Spleen (tissue), 11 donors: ENCODE data around the gene SIAH1. TPM values are rescaled to one million over a fixed set of nuclear protein-coding genes. Genes with fewer than 3 reads are reported as not detected.

ENCODE experiments used
- DNase-seq: peaks from one replicate; pipeline ENCODE4 v3.0.0-alpha.2; 2020
- H3K27ac ChIP-seq, 8 donors: fragments of 200-600 bp; sonication (generic) in 7 of 8; 1 replicate in 4 of 8; 2 replicates in 4 of 8; pipeline versions ENCODE4 v1.5.0 to v1.8.0; 2016 to 2021; ENCODE audit warnings: inconsistent platforms in 4 of 8, mild to moderate bottlenecking in 4 of 8, moderate library complexity in 1 of 8
- H3K27me3 ChIP-seq, 7 donors: fragments of 200-600 bp; sonication (generic) in 6 of 7; replicated peaks in 1 of 7; 1 replicate in 4 of 7; 2 replicates in 3 of 7; pipeline versions ENCODE4 v1.5.0 to v1.8.0; 2016 to 2021; ENCODE audit warnings: inconsistent platforms in 3 of 7, mild to moderate bottlenecking in 1 of 7
- H3K36me3 ChIP-seq, 6 donors: fragments of 200-600 bp; sonication (generic) in 5 of 6; 1 replicate in 4 of 6; 2 replicates in 2 of 6; pipeline versions ENCODE4 v1.5.0 to v1.8.0; 2016 to 2021; ENCODE audit warnings: inconsistent platforms in 2 of 6
- H3K4me1 ChIP-seq, 6 donors: fragments of 200-600 bp; sonication (generic) in 5 of 6; 1 replicate in 3 of 6; 2 replicates in 3 of 6; pipeline versions ENCODE4 v1.5.0 to v1.8.0; 2016 to 2021; ENCODE audit warnings: inconsistent platforms in 3 of 6
- H3K4me3 ChIP-seq, 8 donors: fragments of 200-600 bp; sonication (generic) in 7 of 8; 1 replicate in 4 of 8; 2 replicates in 4 of 8; pipeline versions ENCODE4 v1.5.0 to v1.8.0; 2016 to 2021; ENCODE audit warnings: inconsistent platforms in 4 of 8, mild to moderate bottlenecking in 4 of 8, moderate library complexity in 2 of 8
- H3K9me3 ChIP-seq, 8 donors: fragments of 200-600 bp; sonication (generic) in 7 of 8; 1 replicate in 4 of 8; 2 replicates in 4 of 8; pipeline versions ENCODE4 v1.5.0 to v1.8.0; 2016 to 2021; ENCODE audit warnings: inconsistent platforms in 4 of 8
- POLR2A ChIP-seq, 3 donors: fragments of 450-650 bp; IDR thresholded peaks; one replicate each; pipeline ENCODE4 v1.5.1; 2017; ENCODE audit warnings: antibody characterized with exemption in 3 of 3, mild to moderate bottlenecking in 1 of 3
- POLR2AphosphoS5 ChIP-seq, 3 donors: sonication (generic); formaldehyde crosslinking; IDR thresholded peaks; one replicate each; pipeline ENCODE4 v1.5.1; 2017; ENCODE audit warnings: antibody characterized with exemption in 3 of 3
- WGBS, 5 donors: extraction: QIAGEN DNeasy Blood & Tissue Kit in 3 of 5; methylation state at CpG; one replicate each; pipeline versions ENCODE4 v1.1.5 to v1.1.7; 2013 to 2018; 5-methylcytosine and 5-hydroxymethylcytosine counted together
- intact Hi-C: fragments of 100-400 bp; cut with DNase I; formaldehyde crosslinking; loops from one replicate; pipeline ENCODE4 v1.15.0; 2023; ENCODE audit warnings: low total_unique reads
- polyA plus RNA-seq, 3 donors: library from polyadenylated mRNA; stranded (reverse); fragments of 200-250 nt; gene quantifications; one replicate each; pipeline ENCODE4 v1.2.1, GENCODE V29; 2013
- total RNA-seq, 7 donors: library from RNA; depleted of rRNA in 3 of 7; stranded (reverse); fragments of >200 nt in 3 of 7; fragmentation: NEBNext Ultra II Directional in 4 of 7; extraction: Animal tissue kit (Norgen Biotek cat#: 25700) in 4 of 7; gene quantifications; one replicate each; pipeline versions ENCODE4 v1.1.0 to v1.2.1, GENCODE V29; 2016 to 2021
- TF ChIP-seq, protein P1 (sequence below), 11 experiments: fragments of 200-600 bp in 7 of 11; fragments of 450-650 bp in 4 of 11; sonication (generic) in 4 of 11; IDR thresholded peaks in 8 of 11; conservative IDR thresholded peaks in 3 of 11; 1 replicate in 7 of 11; 2 replicates in 4 of 11; pipeline versions ENCODE4 v1.4.0 to v1.8.0; 2016 to 2021; ENCODE audit warnings: antibody characterized with exemption in 11 of 11, inconsistent platforms in 4 of 11, mild to moderate bottlenecking in 1 of 11
- donor health status: healthy with polysubstance abuse.
- donor health status: DM: no; HTN: no; CAD: no; lungs with moderate emphysema.
- donor health status: DM: no; HTN: no; CAD: no.
- donor health status: Bipolar disorder and iron deficiency.
- donor health status: healthy.
- donor health status: DM: no; HTN: no; CAD: no.
- donor health status: DM: yes; HTN: yes; CAD: no.

SIAH1 gene
- total and polyA plus RNA-seq, 10 donors = 11.9 to 32.6 (median 25.5) TPM

DNA sequence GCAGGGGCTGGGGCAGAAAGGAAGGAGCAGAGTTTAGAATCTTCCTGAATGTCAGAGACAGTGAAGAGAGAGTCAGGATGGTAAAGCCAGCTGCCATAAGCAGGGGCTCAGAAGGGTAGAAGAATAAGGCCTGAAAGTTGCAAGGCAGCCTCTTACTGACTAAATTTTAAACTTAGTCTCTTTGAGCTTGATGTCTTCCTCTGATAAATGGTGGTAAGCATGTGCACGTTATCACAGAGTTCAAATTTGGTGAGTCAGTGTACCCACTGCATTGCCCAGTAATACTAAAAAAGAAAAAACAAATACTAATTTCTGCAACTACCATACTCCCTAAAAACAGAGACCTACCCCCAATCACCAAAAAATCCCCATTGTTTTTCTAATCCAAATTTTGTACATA is 45.2 kb downstream of the SIAH1 start:
- TF ChIP-seq POLR2AphosphoS5 (IDR thresholded peaks at IDR 0.05) (no peak), POLR2A (IDR thresholded peaks at IDR 0.05) (no peak)
- TF ChIP-seq, protein P1, sequence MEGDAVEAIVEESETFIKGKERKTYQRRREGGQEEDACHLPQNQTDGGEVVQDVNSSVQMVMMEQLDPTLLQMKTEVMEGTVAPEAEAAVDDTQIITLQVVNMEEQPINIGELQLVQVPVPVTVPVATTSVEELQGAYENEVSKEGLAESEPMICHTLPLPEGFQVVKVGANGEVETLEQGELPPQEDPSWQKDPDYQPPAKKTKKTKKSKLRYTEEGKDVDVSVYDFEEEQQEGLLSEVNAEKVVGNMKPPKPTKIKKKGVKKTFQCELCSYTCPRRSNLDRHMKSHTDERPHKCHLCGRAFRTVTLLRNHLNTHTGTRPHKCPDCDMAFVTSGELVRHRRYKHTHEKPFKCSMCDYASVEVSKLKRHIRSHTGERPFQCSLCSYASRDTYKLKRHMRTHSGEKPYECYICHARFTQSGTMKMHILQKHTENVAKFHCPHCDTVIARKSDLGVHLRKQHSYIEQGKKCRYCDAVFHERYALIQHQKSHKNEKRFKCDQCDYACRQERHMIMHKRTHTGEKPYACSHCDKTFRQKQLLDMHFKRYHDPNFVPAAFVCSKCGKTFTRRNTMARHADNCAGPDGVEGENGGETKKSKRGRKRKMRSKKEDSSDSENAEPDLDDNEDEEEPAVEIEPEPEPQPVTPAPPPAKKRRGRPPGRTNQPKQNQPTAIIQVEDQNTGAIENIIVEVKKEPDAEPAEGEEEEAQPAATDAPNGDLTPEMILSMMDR (IDR thresholded peaks at IDR 0.05 in 8 of 11, conservative IDR thresholded peaks at IDR 0.05 in 3 of 11) = no peak
- peaks cover 0 to 100% (median 39%) of the 10 kb centered on the region in 6 donors for H3K36me3 ChIP-seq
- H3K4me1 ChIP-seq = no peaks in the 10 kb centered on the region
- no peaks in the 10 kb centered on the region for H3K9me3 ChIP-seq
- DNase-seq = no peak
- intact Hi-C loops = no loop called here
- no peak overlapping the region for H3K4me3 ChIP-seq
- no peak overlapping the region for H3K27ac ChIP-seq
- 86 to 94% (median 94%) methylated on average over 1 of the region's 1 CpG for WGBS, 5 donors
- H3K27me3 ChIP-seq = no peaks in the 10 kb centered on the region

DNA sequence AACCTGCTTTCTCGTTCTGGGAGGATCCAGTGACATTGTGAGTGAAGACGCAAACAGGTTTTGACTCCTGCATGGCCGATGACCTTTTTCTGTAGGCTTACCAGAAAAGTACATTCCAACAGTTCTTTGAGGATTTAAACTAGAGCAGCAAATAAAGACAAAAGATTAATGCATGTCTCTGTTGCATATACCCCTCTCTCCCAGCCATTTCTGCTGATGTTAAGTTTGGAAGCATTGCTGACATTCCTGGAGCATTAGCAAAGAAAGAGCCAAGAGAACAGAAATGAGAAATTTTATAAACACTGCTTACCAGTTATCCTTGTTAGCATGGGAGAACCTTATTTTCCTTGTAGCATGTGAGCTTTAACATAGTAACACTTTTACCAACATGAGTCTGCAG is 49.3 kb downstream of the SIAH1 start:
- DNase-seq = no peak
- Histone ChIP-seq H3K36me3 (peaks cover 0 to 98% (median 34%) of the 10 kb centered on the region in 6 donors), H3K4me3 (no peak overlapping the region), H3K27ac (no peak overlapping the region), H3K27me3 (no peaks in the 10 kb centered on the region), H3K9me3 (no peaks in the 10 kb centered on the region), H3K4me1 (peaks cover 0 to 4% (median 0%) of the 10 kb centered on the region in 6 donors)
- intact Hi-C loops = no loop called here
- no peak for TF ChIP-seq POLR2AphosphoS5 (IDR thresholded peaks at IDR 0.05)
- TF ChIP-seq, protein P1 (IDR thresholded peaks at IDR 0.05 in 8 of 11, conservative IDR thresholded peaks at IDR 0.05 in 3 of 11) = no peak
- no peak for TF ChIP-seq POLR2A (IDR thresholded peaks at IDR 0.05)
- 94 to 98% (median 95%) methylated on average over 3 of the region's 3 CpGs for WGBS, 5 donors

- Histone ChIP-seq H3K4me3 (no peak overlapping the region), H3K27me3 (no peaks in the 10 kb centered on the region), H3K27ac (no peak overlapping the region), H3K9me3 (no peaks in the 10 kb centered on the region), H3K36me3 (peaks cover 0 to 86% (median 26%) of the 10 kb centered on the region in 6 donors), H3K4me1 (peaks cover 0 to 12% (median 0%) of the 10 kb centered on the region in 6 donors)
- intact Hi-C loops = no loop called here
- TF ChIP-seq, protein P1 (IDR thresholded peaks at IDR 0.05 in 8 of 11, conservative IDR thresholded peaks at IDR 0.05 in 3 of 11) = no peak
- no peak for TF ChIP-seq POLR2AphosphoS5 (IDR thresholded peaks at IDR 0.05)
- TF ChIP-seq POLR2A (IDR thresholded peaks at IDR 0.05) = no peak
- no peak for DNase-seq
- 95 to 97% (median 95%) methylated on average over 9 of the region's 9 CpGs for WGBS, 5 donors
Measured at GRCh38 chr16:48334325-48334724, 50.9 kb downstream of the SIAH1 start.

- Histone ChIP-seq H3K36me3 (peaks cover 0 to 83% (median 26%) of the 10 kb centered on the region in 6 donors), H3K27me3 (no peaks in the 10 kb centered on the region), H3K9me3 (no peaks in the 10 kb centered on the region), H3K27ac (no peak overlapping the region), H3K4me3 (no peak overlapping the region), H3K4me1 (peaks cover 0 to 12% (median 0%) of the 10 kb centered on the region in 6 donors)
- WGBS, 5 donors = 74 to 94% (median 79%) methylated on average over 5 of the region's 5 CpGs
- intact Hi-C loops = no loop called here
- no peak for DNase-seq
- TF ChIP-seq, protein P1 (IDR thresholded peaks at IDR 0.05 in 8 of 11, conservative IDR thresholded peaks at IDR 0.05 in 3 of 11) = no peak
- TF ChIP-seq POLR2A (IDR thresholded peaks at IDR 0.05) (no peak), POLR2AphosphoS5 (IDR thresholded peaks at IDR 0.05) (no peak)
Measured at GRCh38 chr16:48332978-48333377, 52.2 kb downstream of the SIAH1 start.
